ENCODE data around the gene GFOD1.
A peak's percentile ranks its signal among the peaks of the same experiment; 100 is the strongest.
"Not testable (repeated sequence)": the region's sequence is repeated elsewhere in the genome, so short reads cannot be mapped to it uniquely, and the experiment has no call there.

GFOD1 gene

GRCh38 chr6:13511913-13512717 is 24.7 kb upstream of the GFOD1 start:
- DNase-seq, result no peak

- not testable (repeated sequence) for DNase-seq
Observed at GRCh38 chr6:13511141-13511571, 23.8 kb upstream of the GFOD1 start.

DNA sequence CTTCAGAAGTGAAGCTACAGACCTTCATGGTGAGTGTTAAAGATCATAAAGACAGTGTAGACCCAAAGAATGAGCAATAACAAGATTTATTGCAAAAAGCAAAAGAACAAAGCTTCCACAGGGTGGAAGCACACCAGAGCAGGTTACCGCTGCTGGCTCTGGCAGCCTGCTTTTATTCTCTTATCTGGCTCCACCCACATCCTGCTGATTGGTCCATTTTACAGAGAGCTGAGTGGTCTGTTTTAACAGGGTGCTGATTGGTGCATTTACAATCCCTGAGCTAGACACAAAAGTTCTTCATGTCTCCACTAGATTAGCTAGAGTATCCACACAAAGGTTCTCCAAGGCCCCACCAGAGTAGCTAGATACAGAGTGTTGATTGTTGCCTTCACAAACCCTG is 23.0 kb upstream of the GFOD1 start:
- DNase-seq, result not testable (repeated sequence)

DNA sequence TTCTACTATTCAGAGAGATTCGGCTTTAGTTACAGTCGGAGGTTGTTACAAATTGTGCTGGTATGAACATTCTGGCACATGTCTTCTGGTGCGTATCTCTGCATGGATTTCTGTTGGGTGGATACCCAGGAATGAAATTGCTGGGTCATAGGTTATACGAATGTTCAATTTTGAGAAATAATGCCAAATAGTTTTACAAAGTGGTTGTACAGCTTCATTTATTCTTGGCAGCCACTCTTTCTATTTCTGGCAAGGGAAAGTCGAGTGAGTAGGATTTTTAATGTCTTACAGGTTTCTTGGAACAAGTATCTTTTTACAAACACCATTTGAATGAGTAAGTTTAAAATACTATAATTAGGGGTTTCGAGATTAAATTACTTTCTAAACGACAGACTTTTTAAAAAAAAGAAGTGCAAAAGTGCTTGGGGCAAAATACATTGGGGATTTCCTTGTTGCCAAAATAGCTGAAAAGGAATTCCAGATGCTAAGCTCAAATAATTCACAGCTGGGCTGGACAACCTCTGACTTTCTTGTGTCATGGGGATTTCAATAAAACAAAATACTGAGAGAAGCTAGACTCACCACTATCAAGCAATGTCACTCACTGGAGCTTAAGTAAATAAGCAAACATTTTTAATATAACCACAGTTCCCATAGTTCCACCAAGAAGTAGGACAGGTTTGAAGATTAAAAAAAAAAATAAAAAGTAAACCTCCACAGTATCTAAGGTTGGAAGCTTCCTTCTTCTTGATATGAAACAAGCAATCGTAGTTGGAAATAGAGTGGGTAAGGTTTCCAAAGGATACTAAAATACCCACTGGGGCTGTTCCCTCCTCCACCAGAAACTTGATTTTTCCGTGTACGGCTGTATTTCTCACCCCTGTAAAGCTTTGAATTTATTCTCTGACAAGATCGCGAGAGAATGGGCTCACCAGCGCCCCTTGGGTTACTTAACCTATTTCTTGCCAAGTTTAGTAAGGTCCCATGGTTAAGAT is 21.6 kb upstream of the GFOD1 start:
- no peak for DNase-seq

DNA sequence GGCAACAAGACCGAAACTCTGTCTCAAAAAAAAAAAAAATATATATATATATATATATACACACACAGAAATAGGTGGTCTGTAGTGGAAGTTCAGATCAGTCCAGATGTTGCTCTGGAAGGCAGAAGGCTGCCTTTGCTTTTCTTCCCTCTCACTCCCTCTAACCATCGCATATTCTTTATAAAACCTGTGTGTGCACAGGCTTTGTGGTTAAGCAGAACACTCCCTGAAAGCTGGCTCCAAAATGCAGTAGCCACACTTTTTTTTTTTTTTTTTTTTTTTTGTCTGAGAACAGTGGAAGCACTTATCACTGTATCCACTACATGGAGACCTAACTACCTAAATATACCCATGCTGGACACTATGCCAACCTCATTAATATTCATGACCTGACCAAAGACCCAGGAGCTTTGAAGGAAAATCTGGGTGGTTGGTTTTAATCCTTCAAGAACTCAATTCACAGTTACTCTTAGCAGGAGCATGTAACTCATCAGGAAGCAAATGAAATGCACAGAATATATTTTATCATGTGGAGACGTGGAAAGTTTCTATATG is 20.0 kb upstream of the GFOD1 start:
- no peak for DNase-seq

DNA sequence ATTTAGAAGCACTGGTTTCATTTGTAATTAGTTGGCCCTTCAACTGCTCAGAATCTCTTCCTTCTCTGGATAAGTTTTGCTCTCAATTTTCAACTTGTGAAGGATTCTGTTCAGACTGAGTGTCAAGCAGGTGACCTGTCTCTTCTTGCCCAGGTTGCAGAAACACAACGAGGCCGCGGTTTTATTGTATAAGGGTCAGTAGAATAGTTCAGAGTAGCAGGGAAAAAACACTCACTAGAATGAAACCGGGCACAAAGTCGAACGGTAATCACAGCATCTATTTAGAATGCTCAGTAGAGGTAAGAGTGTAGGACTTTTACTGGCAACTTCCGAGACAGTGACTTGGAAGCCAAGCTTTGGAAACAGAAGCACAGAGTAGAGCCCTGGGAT is 17.9 kb upstream of the GFOD1 start:
- no peak for DNase-seq

DNA sequence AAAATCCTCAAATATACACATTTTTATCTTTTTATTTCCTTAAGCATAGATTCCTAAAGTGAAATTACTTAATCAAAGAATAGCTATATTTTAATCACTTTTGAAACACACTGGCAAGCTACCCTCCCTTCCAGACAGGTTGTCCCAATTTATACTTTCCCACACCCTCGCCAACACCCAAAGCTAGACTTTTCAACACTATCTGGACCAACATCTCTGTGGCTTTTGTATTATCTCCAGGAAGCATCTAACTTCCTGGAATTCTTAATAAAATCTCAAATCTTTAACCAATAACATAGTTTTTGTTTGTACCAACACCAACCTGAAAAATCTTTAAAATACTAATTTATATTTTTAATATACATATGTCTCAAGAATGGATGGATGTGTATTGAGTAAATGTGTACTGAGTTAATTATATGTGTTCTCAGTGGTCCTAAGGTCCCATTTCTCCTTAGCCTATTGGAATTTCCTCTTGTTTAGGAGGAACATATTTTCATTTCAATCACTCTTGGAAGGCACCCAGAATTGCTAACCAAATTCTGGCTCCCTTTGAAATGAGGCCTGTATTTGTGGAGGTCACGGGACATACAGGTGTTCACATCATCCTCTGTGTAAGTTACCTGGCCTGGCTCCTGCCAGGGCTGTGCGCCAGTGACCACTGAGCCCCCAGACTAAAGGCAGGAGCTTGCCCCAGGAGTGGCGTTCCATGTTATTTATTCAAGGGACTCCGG is 17.4 kb upstream of the GFOD1 start:
- DNase-seq, result no peak

DNA sequence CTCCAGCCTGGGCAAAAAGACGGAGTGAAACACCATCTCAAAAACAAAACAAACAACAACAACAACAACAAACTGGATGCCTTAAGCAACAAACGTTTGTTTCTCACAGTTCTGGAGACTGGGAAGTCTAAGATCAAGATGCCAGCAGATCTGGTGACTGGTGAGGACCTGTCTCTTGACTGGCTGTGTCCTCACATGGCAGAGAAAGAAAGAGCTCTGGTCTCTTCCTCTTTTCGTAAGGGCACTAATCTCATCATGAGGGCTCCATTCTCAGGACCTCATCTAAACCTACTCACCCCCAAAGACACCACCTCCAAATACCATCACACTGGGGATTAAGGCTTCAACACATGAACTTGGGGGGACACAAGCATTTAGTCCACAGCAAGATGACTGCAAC is 13.5 kb upstream of the GFOD1 start:
- no peak for DNase-seq

DNA sequence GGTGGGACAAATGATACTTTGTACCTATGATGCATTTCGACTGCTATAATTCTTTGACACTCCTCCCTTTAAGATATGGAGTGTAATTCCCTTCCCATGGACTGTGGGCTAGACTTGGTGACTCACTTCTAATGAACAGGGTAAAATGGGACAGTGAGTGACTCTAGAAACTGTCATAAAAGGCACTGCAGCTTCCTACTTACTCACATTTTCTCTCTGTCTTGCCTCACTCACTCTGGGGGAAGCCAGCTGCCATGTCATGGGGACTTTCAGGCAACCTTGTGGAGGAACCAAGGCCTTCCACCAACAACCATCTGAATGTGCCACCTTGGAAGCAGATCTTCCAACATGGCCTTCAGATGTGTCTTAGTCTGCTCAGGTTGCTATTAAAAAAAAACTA is 12.9 kb upstream of the GFOD1 start:
- DNase-seq, result no peak

DNA sequence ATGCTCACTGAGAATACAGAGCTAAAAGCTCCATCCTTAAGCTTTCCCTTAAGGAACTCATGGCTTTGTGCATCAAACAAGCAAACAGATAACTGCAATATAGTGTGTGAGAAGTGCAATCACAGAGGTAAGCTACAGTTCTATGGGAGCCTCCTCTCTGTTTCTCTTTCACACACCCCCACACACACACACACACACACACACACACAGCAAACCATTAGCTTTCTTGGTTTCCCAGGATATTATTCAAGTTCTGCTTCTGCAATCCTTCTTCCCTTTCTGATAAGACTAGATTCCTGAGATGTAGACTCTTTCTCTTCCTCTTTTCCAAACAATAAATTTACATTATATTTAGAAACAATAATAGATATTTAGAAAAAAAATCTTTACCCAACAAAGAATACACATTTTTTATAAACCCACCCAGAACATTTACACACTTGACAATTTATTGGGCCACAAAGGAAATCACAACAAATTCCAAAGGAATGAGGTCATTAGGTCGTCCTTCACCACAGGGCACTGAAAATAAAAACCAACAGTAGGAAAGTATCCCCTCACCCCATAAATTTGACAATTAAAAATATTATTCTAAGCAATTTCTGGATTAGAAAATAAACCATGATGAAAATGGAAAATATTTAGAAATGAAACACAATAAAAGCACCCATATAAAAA is 9.3 kb upstream of the GFOD1 start:
- no peak for DNase-seq

DNA sequence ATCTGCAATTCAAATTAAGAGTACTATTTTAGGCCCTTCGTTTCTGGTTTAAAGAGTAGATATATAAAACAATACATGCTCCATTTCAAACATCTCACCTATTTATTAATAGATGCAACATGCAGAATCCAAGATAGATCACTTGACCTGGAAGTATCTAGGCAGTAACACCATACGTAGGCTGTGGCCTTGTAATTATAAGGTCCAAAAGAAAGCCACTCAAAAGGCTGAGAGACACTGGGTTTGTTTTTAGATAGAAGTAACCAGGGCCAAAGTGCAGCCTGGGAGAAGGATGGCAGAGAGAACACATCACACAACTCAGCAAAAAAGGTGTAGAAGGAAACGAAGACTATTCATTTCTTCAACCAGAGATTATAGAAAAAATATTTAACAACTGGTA is 8.4 kb upstream of the GFOD1 start:
- DNase-seq, result no peak

DNA sequence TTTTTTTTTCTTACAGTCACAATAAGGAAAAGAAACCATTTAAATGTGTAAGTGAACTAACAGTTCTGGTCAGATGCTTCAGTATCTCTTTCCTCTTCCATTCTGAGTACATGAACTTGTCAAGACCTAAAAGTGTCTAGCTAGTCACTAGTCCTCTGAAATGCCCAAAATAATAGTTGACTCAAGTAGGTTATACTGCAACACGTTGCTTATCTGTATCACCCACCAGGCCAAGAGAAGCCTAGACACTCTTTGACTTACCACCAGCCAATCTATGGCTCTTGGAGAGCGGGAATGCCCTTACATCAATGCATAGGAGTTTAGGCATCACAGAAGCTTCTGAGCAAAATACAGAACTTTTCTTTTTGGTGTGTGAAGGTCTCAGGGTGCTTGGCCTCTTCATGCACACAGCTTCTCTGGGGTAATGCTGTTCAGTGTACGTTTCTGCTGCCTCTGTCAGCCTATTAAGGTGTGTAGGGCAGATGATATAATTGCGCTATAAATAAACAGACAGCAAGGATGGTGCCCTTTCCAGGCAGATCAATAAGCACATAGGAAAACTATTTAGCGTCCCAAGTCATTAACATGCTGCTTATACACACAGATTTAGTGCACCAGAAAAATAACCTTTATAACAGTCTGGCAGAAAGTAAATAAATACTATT is 7.8 kb upstream of the GFOD1 start:
- DNase-seq, result no peak

DNA sequence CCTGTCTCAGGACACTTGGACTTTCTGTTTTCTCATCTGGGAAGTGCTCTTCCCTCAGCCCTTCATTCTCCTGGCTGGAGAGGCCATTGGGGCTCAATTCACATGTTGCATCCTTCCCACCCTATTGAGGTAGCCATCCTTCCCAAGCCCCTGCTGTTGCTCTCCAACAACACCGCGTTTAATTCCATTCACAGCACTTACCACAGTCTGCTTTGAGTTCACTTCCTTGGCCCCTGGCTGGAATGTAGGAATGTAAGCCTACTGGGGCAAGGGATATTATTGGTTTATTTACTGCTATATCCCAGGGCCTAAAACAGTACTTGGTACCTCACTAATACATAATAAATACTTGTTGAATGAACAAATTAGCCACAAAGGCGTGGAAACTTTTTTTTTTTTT is 6.7 kb upstream of the GFOD1 start:
- DNase-seq, result no peak

GRCh38 chr6:13493147-13493546 is 5.7 kb upstream of the GFOD1 start:
- no peak for DNase-seq

- DNase-seq, result no peak
Observed at GRCh38 chr6:13492357-13492756, 5.0 kb upstream of the GFOD1 start.

DNA sequence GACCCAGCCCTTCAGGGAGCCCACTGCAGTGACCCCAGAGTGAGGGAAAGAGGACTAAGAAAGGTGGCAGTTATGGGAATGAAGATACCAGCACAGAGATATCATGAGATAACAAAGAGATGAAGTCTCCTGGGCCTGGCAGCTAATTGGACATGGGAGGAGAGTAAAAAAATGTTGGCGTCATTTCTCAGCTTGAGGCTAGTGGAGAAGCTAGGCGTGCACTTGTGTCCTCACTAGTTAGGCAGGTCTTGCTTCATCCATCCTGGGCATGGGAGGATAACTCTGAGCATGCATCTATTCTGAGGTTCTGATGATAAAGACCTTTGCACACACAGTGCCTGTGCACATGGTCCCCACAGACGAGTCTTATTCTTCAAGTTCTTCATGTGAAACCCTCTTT is 4.1 kb upstream of the GFOD1 start:
- DNase-seq, result no peak

DNA sequence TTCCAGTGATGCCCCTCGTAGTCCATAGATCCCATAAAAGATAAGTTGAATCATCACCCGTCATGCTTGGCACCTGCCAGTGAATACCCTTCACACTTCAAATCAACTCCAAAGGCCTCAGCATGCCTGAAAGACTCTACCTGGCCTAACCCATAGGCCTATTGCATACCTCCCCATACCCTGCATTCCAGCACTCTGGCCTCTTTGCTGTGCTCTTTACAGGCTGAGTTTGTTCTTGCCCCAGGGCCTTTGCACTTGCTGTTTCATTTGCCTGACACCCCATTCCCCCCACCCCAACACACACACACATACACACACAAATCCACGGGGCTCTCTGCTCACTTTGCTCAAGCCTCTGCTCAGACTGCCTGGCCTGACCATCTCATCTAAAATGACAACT is 3.0 kb upstream of the GFOD1 start:
- DNase-seq, result no peak

DNA sequence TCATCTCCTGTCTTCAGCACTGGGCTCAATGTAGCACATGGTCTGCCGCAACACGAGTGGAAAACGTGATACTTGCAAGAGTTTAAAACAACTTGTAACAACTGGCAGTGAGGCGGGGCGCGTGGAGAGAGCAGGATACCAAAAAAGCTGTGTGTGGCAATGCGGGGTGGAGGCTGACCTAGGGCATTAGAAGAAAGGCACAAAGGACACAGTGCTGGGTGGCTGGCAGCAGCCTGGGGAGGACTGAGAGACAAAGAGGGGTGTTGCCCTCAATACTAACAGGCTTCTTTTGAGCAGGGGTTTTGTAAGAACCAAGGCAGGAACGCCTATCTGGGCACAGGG is 1.5 kb upstream of the GFOD1 start:
- no peak for DNase-seq

GRCh38 chr6:13488015-13488895 is 855 bp upstream of the GFOD1 start:
- DNase-seq, result peak in 30 of 58 donors; percentile 10 to 69 (median 43)

Measured in anterior cingulate cortex (tissue), 58 donors.